GM21423 (cell line): ENCODE measurements around the gene UNG.
"Not testable (repeated sequence)": the region's sequence is repeated elsewhere in the genome, so short reads cannot be mapped to it uniquely, and the experiment has no call there.

ENCODE experiments used
- ATAC-seq: cut with Tn5 transposase; IDR thresholded peaks from one replicate; pipeline ENCODE4 v1.9.1; 2021; ENCODE audit warnings: mild to moderate bottlenecking, moderate library complexity; ENCODE audit not compliant: unreplicated experiment

Gene UNG

GRCh38 chr12:109120557-109120956, 23.2 kb downstream of the UNG start:
- ATAC-seq = no peak

- no peak for ATAC-seq
These were observed 24.0 kb downstream of the UNG start for GRCh38 chr12:109121346-109121880.

GRCh38 chr12:109124878-109125648, 27.7 kb downstream of the UNG start:
- ATAC-seq = no peak

- ATAC-seq = no peak
These were observed 28.4 kb downstream of the UNG start for GRCh38 chr12:109125791-109126190.

GRCh38 chr12:109126784-109127183, 29.4 kb downstream of the UNG start:
- ATAC-seq = no peak

- ATAC-seq = no peak
These were observed 30.3 kb downstream of the UNG start for GRCh38 chr12:109127533-109128242.

GRCh38 chr12:109130297-109131153, 33.1 kb downstream of the UNG start:
- ATAC-seq = no peak

GRCh38 chr12:109131154-109132050, 34.0 kb downstream of the UNG start:
- ATAC-seq = no peak

- ATAC-seq = no peak
These were observed 37.0 kb downstream of the UNG start for GRCh38 chr12:109134186-109134917.

GRCh38 chr12:109137055-109137454, 39.7 kb downstream of the UNG start:
- ATAC-seq = no peak

- no peak for ATAC-seq
These were observed 42.0 kb downstream of the UNG start for GRCh38 chr12:109139360-109139759.

GRCh38 chr12:109139791-109140190, 42.4 kb downstream of the UNG start:
- ATAC-seq = no peak

- ATAC-seq = no peak
These were observed 43.2 kb downstream of the UNG start for GRCh38 chr12:109140560-109140959.

- ATAC-seq = no peak
These were observed 46.8 kb downstream of the UNG start for GRCh38 chr12:109144224-109144623.

- ATAC-seq = not testable (repeated sequence)
These were observed 49.7 kb downstream of the UNG start for GRCh38 chr12:109147126-109147525.

- ATAC-seq = no peak
These were observed 50.6 kb downstream of the UNG start for GRCh38 chr12:109147954-109148353.

- no peak for ATAC-seq
These were observed 52.8 kb downstream of the UNG start for GRCh38 chr12:109150124-109150640.

GRCh38 chr12:109151457-109151856, 54.1 kb downstream of the UNG start:
- no peak for ATAC-seq

GRCh38 chr12:109153821-109154441, 56.5 kb downstream of the UNG start:
- ATAC-seq = peak; percentile 10
